HG03097 (cell line): Measurements from ENCODE around the gene TRAM2.
A peak's percentile ranks its signal among the peaks of the same experiment; 100 is the strongest.
"Not testable (repeated sequence)": the region's sequence is repeated elsewhere in the genome, so short reads cannot be mapped to it uniquely, and the experiment has no call there.

ENCODE experiments used
- ATAC-seq: cut with Tn5 transposase; IDR thresholded peaks from one replicate; pipeline ENCODE4 v1.9.1; 2021; ENCODE audit not compliant: unreplicated experiment, low FRiP score

TRAM2 gene

GRCh38 chr6:52497652-52498408, 79.0 kb downstream of the TRAM2 start:
- peak; percentile 78 for ATAC-seq

- no peak for ATAC-seq
Measured at GRCh38 chr6:52496631-52497030, 80.2 kb downstream of the TRAM2 start.

- ATAC-seq, result no peak
Measured at GRCh38 chr6:52495922-52496321, 80.9 kb downstream of the TRAM2 start.

DNA sequence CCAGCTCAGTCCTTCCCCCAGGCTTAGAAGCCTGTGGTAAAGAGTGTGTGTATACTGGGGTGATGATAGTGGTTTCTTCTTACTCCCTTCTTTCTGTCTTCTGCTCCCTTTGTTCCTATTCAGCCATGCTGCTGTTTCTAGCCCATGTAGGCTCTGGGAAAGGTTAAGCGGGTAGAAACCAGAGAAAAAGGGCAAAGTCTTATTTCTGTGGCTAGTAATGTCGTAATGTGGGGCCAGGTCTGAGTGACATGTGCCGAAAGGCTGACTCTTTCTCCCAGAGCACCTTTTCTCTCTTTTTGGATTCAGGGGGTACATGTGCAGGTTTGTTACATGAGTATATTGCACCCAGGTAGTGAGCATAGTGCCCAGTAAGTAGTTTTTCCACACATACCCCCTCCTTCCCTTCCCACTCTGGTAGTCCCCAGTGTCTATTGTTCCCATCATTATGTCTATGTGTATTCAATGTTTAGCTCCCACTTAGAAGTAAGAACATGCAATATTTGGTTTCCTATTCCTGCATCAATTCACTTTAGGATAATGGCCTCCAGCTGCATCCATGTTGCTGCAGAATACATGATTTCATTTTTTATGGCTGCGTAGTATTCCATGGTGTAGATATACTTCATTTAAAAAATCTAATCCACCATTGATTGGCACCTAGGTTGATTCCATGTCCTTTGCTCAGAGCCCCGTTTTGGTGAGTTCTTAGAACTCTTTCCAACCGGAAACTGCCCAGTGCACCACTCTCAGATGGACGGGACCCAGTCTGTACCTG, 82.4 kb downstream of the TRAM2 start:
- ATAC-seq, result no peak

GRCh38 chr6:52493669-52494068, 83.2 kb downstream of the TRAM2 start:
- no peak for ATAC-seq

DNA sequence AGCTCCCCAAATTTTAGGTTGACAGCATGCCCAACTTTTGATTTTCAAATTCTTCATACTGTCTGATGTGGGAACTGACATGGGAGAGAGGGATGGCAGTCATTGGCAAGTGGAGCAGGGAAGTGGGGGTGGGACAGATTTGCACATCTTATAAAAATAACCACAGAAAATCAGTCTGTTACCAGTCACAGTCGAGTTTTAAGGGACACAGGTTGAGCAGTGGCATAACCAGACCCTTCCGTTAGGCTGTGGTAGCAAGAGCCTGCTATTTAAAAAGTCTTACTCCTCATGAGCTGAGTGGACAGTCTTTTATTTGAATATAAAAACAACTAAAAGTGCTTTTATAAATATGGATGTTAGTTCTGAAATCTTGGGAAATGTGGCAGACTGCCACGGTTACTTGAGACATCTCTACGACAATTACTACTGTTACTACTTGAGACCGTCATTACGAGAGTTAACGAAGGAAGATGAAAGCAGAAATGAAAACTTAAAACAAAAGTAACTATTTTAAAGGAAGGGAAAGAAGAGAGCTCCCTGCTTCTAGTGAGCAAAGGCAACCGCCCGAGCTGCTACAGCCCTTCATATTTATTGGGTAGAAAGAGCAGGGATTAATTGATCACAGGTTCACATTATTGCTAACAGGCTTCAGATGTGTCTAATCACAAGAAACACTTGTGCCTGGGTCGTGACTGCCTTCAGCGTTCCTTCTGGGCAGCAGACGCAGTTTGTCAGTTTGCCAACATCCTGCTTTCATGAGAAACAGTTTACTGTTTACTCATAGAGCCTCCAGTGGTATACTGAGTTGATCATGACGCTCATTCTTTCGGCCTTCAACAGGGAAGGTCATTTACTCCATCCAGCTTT, 85.4 kb downstream of the TRAM2 start:
- ATAC-seq, result no peak

GRCh38 chr6:52489881-52490280, 87.0 kb downstream of the TRAM2 start:
- ATAC-seq, result no peak

DNA sequence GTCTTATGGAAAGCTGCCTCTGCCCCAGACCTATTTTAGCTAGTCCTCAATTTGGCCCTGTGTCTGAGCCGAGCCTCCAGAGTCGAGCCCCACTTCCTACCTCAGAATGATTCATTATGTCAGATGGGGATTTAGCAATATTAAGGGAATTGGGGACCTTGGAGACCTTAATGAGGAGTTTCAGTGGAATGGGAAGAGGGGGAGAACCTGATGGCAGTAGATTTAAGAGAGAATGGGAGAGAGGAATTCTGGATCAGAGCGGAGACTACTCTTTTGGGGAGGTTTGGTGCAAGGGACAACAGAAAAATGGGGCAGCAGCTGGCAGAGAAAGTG, 93.2 kb downstream of the TRAM2 start:
- no peak for ATAC-seq

DNA sequence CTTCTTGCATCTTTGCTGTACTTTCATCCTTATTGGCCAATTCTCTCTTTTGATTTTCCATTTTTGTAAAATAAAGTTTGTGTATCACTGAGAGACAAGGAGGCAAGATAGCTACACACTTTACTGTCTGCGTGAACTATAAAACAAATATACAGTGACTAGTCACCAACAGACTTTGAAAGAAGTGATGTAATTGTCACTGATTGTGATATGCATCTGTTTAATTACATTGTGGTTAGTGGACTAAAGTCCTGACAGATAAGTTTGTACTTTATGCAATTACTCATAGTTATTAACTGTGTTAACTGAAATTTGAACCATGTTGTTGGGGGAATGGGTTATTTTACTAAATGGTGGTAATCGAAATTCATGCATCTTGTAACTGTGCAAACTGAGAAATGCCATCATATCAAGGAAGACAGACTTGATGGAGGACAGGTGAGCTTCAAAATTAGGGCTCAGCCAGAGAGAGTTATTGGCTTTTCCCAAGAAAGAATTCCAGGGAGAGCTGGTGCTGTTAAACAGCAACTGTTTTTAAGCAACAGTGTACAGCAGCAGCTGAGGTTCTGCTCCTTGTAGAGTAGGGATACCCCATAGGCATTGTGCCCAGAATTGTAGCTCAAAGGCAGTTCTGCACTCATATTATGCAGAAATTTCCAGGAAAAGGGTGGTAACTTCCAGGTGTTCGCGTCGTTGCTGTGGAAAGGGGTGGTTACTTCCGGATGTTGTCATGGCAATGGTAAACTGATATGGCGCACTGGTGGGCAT, 93.8 kb downstream of the TRAM2 start:
- no peak for ATAC-seq

- ATAC-seq, result no peak
Measured at GRCh38 chr6:52475307-52475706, 101.6 kb downstream of the TRAM2 start.

DNA sequence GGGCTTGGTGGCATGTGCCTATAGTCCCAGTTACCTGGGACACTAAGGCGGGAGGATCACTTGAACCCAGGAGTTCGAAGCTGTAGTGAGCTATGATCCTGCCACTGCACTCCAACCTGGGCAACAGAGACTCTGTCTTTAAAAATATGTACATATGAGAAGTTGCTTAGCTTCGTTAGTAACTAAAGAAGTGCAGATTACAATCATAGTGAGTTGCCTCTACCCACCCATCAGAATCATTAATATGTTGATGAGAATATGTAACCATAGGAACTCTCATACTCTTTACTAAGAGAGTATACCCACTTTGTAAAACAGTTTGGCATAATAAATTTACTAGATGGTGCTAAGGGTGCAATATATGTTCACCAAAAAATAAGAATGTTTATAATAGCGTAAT, 102.7 kb downstream of the TRAM2 start:
- ATAC-seq, result no peak

- ATAC-seq, result not testable (repeated sequence)
Measured at GRCh38 chr6:52461194-52461593, 115.7 kb downstream of the TRAM2 start.

- no peak for ATAC-seq
Measured at GRCh38 chr6:52457096-52457495, 119.8 kb downstream of the TRAM2 start.

DNA sequence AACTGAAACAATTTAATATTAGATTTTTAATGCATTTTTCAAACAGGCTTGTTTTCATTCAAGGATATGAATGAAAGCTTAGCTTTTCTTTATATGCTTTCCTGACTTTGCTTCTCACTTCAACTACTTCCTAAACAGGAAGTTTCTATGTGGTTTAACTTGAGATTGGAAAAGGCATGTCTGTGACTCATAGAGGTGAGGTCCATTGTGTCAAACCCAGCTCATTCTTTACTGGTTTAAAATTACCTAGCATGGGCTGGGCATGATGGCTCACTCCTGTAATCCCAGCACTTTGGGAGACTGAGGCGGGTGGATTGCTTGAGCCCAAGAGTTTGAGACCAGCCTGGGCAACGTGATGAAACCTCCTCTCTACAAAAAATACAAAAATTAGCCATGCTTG, 122.3 kb downstream of the TRAM2 start:
- ATAC-seq, result no peak
